CD4-positive, alpha-beta T cell treated with Interleukin-2 at 100 ng/mL for 4 hours (primary cell): ENCODE measurements around the gene SPATC1L.
"Not testable (repeated sequence)": the region's sequence is repeated elsewhere in the genome, so short reads cannot be mapped to it uniquely, and the experiment has no call there.

Experiments used
- DNase-seq: peaks from one replicate; pipeline ENCODE4 v3.0.0-alpha.2; 2020; ENCODE audit warnings: low spot score

SPATC1L gene

DNA sequence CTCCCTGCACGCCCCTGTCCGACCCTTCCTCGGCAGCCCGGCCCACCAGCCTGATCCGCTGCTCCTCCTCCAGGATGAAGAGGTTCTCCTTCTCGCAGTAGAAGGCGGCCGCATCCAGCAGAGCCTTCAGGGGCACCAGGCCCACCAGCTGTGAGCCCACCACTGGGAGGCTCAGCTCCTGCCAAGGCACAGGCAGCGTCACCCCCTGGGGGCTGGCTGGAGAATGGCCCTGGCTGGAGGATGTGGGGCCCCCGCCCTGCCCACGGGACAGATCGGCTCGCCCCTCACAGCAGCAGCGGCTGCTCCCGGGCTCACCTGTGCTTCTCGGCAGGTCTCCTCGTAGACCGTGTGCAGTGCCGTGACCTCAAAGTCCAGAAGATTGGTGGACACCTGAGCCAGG, 34.2 kb downstream of the SPATC1L start:
- no peak for DNase-seq

- no peak for DNase-seq
These were observed 34.9 kb downstream of the SPATC1L start for GRCh38 chr21:46149205-46149901.

GRCh38 chr21:46148106-46148505, 36.2 kb downstream of the SPATC1L start:
- DNase-seq, result no peak

GRCh38 chr21:46147429-46147828, 36.8 kb downstream of the SPATC1L start:
- peak; percentile 51 for DNase-seq

DNA sequence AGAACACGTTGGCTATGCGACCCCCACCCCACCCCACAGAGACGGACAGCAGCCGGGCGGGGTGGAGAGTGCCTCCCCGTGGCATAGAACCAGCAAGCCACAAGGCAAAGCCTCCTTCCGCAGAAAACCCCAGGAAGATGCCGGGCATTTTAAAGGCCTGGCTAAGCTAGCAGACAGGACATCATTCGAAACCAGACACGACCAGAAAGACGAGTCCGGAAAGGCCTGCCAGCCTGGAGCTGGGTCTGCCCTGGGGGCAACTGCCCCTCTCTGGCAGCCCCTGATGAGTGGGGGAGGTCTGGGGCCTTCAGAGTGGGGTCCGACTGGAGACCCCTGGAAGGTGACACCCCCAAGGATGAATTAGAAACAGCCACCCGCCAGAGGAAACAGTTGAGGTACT, 37.4 kb downstream of the SPATC1L start:
- no peak for DNase-seq

GRCh38 chr21:46145840-46146691, 38.2 kb downstream of the SPATC1L start:
- no peak for DNase-seq

DNA sequence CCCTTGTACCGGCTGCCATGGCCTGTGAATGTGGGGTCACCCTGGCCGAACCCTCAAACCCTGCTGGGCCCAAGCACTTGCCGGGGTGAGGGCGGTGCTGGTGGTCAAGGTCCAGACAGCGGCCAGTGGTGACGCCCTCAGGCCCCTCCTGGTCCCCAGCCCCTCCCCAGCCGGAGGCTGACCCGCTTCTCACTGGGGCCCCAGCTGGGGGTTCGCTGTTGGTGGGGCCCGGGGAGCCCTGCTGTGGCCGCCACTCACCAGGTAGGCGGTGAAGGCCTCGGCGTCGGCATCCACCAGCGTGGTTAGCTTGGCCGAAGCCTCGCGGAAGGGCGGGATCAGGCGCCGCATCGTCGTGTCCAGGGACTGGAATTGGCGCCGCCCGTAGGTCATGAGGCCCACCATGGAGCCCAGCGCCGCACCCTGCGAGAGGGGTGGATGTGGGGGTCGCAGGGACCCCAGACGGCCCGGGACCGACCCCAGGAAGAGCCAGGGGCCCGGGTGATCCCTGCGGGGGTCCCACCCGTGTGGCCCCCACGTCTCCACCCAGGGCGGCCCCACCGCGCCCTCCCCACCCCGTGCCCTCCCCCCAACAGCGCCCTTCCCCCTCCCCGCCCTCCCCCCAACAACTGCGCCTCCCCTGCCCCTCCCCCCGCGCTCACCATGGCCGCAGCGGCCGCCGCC, 39.0 kb downstream of the SPATC1L start:
- no peak for DNase-seq

DNA sequence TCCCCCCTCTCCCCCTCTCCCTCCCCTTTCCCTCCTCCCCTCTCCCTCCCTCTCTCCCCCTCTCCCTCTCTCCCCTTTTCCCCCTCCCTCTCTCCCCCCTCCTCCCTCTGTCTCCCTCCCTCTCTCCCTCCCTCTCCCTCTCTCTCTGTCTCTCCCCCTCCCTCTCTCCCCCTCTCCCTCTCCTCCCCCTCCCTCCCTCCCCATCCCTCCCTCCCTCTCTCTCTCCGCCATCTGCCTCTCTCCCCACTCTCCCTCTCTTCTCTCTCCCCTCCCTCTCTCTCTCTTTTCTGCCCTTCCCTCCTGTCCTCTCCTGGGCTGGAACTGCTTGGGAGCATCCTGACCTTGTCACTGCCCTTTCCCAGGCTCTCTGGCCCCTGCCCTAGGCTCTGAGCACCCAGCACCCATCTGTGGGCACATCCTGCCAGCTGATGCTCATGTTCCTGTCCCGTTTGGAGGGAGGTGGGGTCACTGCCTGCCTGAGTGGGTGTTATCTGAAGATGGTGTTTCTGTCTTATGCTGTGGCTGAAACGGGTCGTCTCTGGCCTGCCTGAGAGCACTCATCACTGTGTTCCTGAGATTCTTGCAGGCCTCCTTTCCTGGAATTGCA, 39.7 kb downstream of the SPATC1L start:
- DNase-seq, result no peak

- peak; percentile 5 for DNase-seq
These were observed 41.4 kb downstream of the SPATC1L start for GRCh38 chr21:46142582-46143473.

DNA sequence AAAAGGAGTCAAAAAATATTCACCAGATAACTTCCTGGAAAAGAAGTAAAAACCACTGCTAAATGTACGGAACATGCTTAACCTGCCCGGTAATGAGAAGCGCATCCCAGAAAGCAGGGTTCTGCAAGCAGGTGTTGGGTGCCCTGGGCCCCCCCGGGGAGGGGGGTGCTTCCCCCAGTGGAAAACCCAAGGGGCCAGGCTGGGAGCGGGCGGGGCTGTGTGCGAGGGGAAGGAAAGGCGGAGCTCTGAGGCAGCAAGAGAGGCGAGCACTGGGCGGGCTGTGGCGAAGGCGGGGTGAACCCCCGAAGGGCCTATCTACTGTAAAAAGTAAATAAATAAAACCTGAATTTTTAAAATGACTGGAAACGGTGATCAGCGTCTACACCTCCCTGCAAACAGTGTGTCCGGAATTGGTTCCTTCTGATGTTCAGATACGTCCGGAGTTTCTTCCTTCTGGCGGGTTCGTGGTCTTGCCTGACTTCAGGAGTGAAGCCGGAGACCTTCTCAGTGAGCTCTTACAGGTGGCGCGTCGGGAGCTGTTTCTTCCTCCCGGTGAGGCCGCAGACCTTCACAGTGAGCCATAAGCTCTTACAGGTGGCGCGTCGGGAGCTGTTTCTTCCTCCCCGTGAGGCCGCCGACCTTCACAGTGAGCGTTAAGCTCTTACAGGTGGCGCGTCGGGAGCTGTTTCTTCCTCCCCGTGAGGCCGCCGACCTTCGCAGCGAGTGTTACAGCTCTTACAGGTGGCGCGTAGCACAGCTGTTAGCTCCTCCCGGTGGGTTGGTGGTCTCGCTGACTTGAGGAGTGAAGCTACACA, 42.3 kb downstream of the SPATC1L start:
- no peak for DNase-seq

DNA sequence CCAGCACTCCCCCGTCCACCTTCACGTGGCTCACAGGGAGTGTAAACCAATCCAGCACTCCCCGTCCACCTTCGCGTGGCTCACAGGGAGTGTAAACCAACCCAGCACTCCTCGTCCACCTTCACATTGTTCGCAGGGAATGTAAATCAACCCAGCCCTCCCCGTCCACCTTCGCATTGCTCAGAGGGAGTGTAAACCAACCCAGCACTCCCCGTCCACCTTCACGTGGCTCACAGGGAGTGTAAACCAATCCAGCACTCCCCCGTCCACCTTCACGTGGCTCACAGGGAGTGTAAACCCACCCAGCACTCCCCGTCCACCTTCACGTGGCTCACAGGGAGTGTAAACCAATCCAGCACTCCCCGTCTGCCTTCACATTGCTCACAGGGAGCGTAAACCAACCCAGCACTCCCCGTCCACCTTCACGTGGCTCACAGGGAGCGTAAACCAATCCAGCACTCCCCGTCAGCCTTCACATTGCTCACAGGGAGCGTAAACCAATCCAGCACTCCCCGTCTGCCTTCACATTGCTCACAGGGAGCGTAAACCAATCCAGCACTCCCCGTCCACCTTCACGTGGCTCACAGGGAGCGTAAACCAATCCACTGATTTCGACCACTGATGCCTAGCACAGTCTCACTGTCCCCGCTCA, 43.8 kb downstream of the SPATC1L start:
- not testable (repeated sequence) for DNase-seq

GRCh38 chr21:46139686-46140085, 44.6 kb downstream of the SPATC1L start:
- DNase-seq, result no peak

- no peak for DNase-seq
These were observed 45.8 kb downstream of the SPATC1L start for GRCh38 chr21:46138383-46138970.

- no peak for DNase-seq
These were observed 46.4 kb downstream of the SPATC1L start for GRCh38 chr21:46137908-46138307.

GRCh38 chr21:46136739-46137349, 47.4 kb downstream of the SPATC1L start:
- no peak for DNase-seq

DNA sequence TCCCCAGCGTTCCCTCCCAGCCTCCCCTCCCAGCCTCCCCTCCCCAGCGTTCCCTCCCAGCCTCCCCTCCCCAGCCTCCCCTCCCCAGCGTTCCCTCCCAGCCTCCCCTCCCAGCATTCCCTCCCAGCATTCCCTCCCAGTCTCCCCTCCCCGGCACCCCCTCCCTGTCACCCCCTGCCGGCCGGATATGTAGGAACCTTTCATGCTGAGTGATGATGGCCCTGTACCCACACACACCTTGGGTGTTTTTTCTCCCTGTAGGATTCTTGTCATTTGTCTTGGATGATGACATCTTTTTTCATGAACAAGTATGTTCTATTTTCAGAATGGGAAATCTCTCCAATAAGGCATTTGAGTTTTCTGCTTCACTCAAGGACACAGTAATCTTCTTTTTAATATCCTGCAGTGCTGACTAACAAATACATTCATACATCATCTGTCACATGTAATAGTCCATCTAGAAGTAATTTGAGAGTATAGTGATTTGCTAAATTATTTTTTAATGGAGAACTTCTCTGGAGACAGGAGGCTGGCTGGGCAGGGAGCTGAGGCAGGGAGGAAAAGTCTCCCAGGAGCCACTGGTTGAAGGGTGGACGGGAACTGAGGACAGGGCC, 48.4 kb downstream of the SPATC1L start:
- no peak for DNase-seq

GRCh38 chr21:46131838-46132651, 52.2 kb downstream of the SPATC1L start:
- DNase-seq, result no peak

DNA sequence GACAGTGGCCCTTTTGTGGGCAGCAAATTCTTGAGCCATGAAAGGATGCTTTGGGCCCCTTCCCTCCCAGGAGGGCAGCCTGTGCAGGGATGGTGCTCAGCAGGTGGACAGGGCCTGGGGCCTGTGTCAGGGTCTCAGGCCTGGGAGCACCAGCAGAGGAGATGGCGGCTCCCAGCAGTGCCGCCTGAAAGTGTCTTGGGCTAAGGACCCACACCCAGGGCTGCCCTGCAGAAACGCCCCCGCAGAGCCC, 52.7 kb downstream of the SPATC1L start:
- DNase-seq, result no peak
